ENCODE results near the gene GAL3ST2. TPM values are rescaled to one million over a fixed set of nuclear protein-coding genes. Genes with fewer than 3 reads are reported as not detected.
"Not testable (repeated sequence)": the region's sequence is repeated elsewhere in the genome, so short reads cannot be mapped to it uniquely, and the experiment has no call there.

Gene GAL3ST2
- total RNA-seq, 2 donors from 2014 or later, result not detected

DNA sequence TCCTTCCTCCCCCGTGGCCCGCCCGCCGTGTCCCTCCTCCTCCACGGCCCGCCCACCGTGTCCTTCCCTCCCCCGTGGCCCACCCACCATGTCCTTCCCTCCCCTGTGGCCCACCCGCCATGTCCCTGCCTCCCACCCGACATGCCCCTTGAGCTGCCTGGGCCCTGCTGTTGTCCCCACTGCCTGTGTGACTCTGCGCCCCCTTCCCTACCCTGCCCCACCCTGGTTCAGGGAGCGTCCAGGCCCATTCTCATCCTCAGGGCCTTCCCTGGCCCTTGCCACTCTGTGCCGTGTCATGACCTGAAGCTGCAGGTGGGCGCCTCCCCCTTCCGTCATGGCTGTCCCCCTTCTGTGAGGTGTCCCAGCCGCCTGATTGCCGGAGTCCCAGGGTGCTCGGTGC lies 21.5 kb upstream of the GAL3ST2 start:
- Histone ChIP-seq H3K27ac (no peak overlapping the region), H3K36me3 (replicated peaks in 1 of 2; ENCODE audit: insufficient read depth in 1 of 2, low read depth in 2 of 2) (peaks cover 0 to 6% of the 10 kb centered on the region in 2 donors), H3K27me3 (no peaks in the 10 kb centered on the region), H3K4me3 (no peak overlapping the region), H3K4me1 (no peaks in the 10 kb centered on the region), H3K9me3 (peaks cover 0 to under 1% (median 0%) of the 10 kb centered on the region in 3 donors)
- ATAC-seq (no peak), DNase-seq (no peak)
- intact Hi-C loops (cut with DNase I), result no loop called here
- TF ChIP-seq POLR2A (IDR thresholded peaks at IDR 0.05), result no peak
- TF ChIP-seq, protein P1, sequence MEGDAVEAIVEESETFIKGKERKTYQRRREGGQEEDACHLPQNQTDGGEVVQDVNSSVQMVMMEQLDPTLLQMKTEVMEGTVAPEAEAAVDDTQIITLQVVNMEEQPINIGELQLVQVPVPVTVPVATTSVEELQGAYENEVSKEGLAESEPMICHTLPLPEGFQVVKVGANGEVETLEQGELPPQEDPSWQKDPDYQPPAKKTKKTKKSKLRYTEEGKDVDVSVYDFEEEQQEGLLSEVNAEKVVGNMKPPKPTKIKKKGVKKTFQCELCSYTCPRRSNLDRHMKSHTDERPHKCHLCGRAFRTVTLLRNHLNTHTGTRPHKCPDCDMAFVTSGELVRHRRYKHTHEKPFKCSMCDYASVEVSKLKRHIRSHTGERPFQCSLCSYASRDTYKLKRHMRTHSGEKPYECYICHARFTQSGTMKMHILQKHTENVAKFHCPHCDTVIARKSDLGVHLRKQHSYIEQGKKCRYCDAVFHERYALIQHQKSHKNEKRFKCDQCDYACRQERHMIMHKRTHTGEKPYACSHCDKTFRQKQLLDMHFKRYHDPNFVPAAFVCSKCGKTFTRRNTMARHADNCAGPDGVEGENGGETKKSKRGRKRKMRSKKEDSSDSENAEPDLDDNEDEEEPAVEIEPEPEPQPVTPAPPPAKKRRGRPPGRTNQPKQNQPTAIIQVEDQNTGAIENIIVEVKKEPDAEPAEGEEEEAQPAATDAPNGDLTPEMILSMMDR (IDR thresholded peaks at IDR 0.05), result no peak
- WGBS, 2 donors, result 85 to 93% methylated on average over 16 of the region's 18 CpGs

DNA sequence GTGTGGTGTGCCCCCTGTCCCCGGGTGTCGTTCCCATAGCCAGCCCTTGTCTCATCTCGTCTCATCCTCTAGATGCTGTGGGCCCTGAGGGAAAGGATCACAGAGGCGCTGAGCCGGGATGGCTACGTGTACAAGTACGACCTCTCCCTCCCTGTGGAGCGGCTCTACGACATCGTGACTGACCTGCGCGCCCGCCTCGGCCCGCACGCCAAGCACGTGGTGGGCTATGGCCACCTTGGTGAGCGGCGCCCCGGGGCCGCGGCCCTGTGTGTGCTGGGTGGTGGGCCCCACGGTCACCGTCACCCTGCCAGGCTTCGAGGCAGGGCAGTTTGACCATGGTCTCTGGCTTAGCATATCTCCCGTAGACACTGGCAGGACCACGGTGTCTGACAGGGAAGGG lies 20.8 kb upstream of the GAL3ST2 start:
- no peaks in the 10 kb centered on the region for H3K27me3 ChIP-seq
- intact Hi-C loops (cut with DNase I), result no loop called here
- no peaks in the 10 kb centered on the region for H3K4me1 ChIP-seq
- 96 to 97% methylated on average over 6 to 27 of the region's 27 CpGs for WGBS, 2 donors
- ATAC-seq (no peak), DNase-seq (no peak)
- no peak overlapping the region for H3K27ac ChIP-seq
- peaks cover 0 to 3% (median 0%) of the 10 kb centered on the region in 3 donors for H3K9me3 ChIP-seq
- H3K36me3 ChIP-seq (replicated peaks in 1 of 2; ENCODE audit: insufficient read depth in 1 of 2, low read depth in 2 of 2), result peaks cover 0 to 6% of the 10 kb centered on the region in 2 donors
- TF ChIP-seq POLR2A (IDR thresholded peaks at IDR 0.05), result no peak
- TF ChIP-seq, protein P1 (IDR thresholded peaks at IDR 0.05), result no peak
- no peak overlapping the region for H3K4me3 ChIP-seq

DNA sequence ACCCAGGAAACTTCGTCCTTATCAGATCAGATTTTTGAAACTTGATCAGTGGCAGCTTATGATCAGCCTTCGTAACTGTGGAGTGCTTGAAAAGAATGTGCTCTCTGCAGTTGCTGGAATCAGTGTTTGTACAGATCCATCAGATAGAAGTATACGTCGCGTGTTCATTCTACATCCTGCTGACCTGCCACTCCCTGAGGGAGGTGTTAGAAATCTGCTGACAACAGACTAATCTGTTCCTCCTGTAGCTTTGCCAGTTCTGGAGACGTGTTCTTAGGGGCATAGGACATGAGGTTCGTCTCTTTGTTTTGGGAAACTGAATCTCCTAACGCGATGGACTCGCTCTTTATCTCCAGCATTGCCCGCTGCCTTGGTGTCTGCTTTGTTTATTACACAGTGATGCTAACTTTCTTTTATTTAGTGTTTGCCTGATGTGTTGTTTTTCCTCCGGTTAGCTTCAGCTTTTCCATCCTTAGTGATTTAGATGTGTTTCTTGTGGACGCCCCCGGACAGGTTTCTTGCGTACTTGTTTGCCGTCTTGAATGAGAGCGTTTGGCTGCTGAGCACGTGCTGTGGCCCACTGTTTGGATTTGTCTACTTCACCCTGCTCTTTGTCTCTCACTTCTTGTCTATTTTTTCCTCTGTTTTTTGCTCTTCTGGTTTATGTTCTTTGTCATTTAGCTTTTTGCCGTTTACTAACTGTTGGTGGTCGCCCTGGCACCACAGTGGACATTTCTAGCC lies 17.4 kb upstream of the GAL3ST2 start:
- Histone ChIP-seq H3K4me3 (no peak overlapping the region), H3K9me3 (peaks cover 0 to 3% (median 0%) of the 10 kb centered on the region in 3 donors), H3K4me1 (no peaks in the 10 kb centered on the region), H3K27me3 (no peaks in the 10 kb centered on the region), H3K27ac (no peak overlapping the region), H3K36me3 (replicated peaks in 1 of 2; ENCODE audit: insufficient read depth in 1 of 2, low read depth in 2 of 2) (peaks cover 0 to 6% of the 10 kb centered on the region in 2 donors)
- intact Hi-C loops (cut with DNase I), result no loop called here
- DNase-seq, result peak in 1 of 4 donors; percentile 1
- TF ChIP-seq, protein P1 (IDR thresholded peaks at IDR 0.05), result no peak
- TF ChIP-seq POLR2A (IDR thresholded peaks at IDR 0.05), result no peak
- 85 to 89% methylated on average over 20 of the region's 20 CpGs for WGBS, 2 donors
- no peak for ATAC-seq

DNA sequence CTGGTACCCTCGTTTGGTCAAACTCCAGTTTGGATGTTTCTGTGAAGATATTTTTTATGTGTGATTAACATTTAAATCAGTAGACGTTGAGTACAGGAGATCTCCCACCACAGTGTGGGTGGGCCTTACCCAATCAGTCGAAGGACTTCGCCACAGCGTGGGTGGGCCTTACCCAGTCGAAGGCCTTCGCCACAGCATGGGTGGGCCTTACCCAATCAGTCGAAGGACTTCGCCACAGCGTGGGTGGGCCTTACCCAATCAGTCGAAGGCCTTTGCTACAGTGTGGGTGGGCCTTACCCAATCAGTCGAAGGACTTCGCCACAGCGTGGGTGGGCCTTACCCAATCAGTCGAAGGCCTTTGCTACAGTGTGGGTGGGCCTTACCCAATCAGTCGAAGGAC lies 16.7 kb upstream of the GAL3ST2 start:
- intact Hi-C loops (cut with DNase I), result not testable (repeated sequence)
- DNase-seq, result peak in 1 of 4 donors; percentile 3

DNA sequence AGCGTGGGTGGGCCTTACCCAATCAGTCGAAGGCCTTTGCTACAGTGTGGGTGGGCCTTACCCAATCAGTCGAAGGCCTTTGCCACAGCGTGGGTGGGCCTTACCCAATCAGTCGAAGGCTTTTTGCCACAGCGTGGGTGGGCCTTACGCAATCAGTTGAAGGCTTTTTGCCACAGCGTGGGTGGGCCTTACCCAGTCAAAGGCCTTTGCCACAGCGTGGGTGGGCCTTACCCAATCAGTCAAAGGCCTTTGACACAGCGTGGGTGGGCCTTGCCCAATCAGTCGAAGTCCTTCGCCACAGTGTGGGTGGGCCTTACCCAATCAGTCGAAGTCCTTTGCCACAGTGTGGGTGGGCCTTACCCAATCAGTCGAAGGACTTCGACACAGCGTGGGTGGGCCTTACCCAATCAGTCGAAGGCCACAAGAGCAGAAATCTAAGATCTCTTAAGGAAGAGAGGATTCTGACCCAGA lies 16.3 kb upstream of the GAL3ST2 start:
- 87 to 100% methylated on average over 4 to 11 of the region's 17 CpGs for WGBS, 2 donors
- DNase-seq, result no peak
- Histone ChIP-seq H3K27me3 (no peaks in the 10 kb centered on the region), H3K36me3 (replicated peaks in 1 of 2; ENCODE audit: insufficient read depth in 1 of 2, low read depth in 2 of 2) (peaks cover 0 to 5% of the 10 kb centered on the region in 2 donors), H3K27ac (no peak overlapping the region), H3K9me3 (peaks cover 0 to 3% (median 0%) of the 10 kb centered on the region in 3 donors), H3K4me1 (no peaks in the 10 kb centered on the region), H3K4me3 (no peak overlapping the region)
- no peak for TF ChIP-seq POLR2A (IDR thresholded peaks at IDR 0.05)
- TF ChIP-seq, protein P1 (IDR thresholded peaks at IDR 0.05), result no peak
- ATAC-seq, result no peak
- intact Hi-C loops (cut with DNase I), result no loop called here

More for the DNA sequence above, 16.7 kb upstream of the GAL3ST2 start:
- H3K36me3 ChIP-seq (replicated peaks in 1 of 2; ENCODE audit: insufficient read depth in 1 of 2, low read depth in 2 of 2); H3K9me3 ChIP-seq; H3K27me3 ChIP-seq; H3K4me3 ChIP-seq; H3K27ac ChIP-seq; ATAC-seq; H3K4me1 ChIP-seq: not testable (repeated sequence)
- WGBS, 2 donors, result 95 to 100% methylated on average over 4 to 11 of the region's 16 CpGs

All from body of pancreas (tissue), 4 donors.